Karpas-422 (cell line): Measurements from ENCODE around the gene CDH6. TPM values are rescaled to one million over a fixed set of nuclear protein-coding genes. Genes with fewer than 3 reads are reported as not detected.

Source experiments
- DNase-seq: peaks from one replicate; pipeline ENCODE4 v3.0.0-alpha.2; 2015
- H2AFZ ChIP-seq: fragments of 200-600 bp; sonication (generic); 2 replicates; pipeline ENCODE4 v1.6.1; 2014; ENCODE audit warnings: antibody characterized with exemption, low read length, mixed read lengths
- H3K27ac ChIP-seq: fragments of 200-600 bp; sonication (generic); 2 replicates; pipeline ENCODE4 v1.5.1; 2014; ENCODE audit warnings: mild to moderate bottlenecking, low read length, moderate library complexity
- H3K27me3 ChIP-seq: fragments of 200-600 bp; sonication (generic); 2 replicates; pipeline ENCODE4 v1.6.1; 2014; ENCODE audit warnings: low read length, mixed read lengths
- H3K36me3 ChIP-seq: fragments of 200-600 bp; sonication (generic); 2 replicates; pipeline ENCODE4 v1.6.1; 2014; ENCODE audit warnings: low read length, mixed read lengths; ENCODE audit not compliant: insufficient read depth
- H3K4me1 ChIP-seq: fragments of 200-600 bp; sonication (generic); 2 replicates; pipeline ENCODE4 v1.6.1; 2014; ENCODE audit warnings: mild to moderate bottlenecking, low read length, mixed read lengths
- H3K4me2 ChIP-seq: fragments of 200-600 bp; sonication (generic); 2 replicates; pipeline ENCODE4 v1.6.1; 2014; ENCODE audit warnings: low read length, low read depth, mild to moderate bottlenecking; ENCODE audit not compliant: poor library complexity, severe bottlenecking
- H3K4me3 ChIP-seq: fragments of 200-600 bp; sonication (generic); 2 replicates; pipeline ENCODE4 v1.5.1; 2014; ENCODE audit warnings: mild to moderate bottlenecking, antibody characterized with exemption, low read length, mixed read lengths
- H3K79me2 ChIP-seq: fragments of 200-600 bp; sonication (generic); 2 replicates; pipeline ENCODE4 v1.6.1; 2014; ENCODE audit warnings: mild to moderate bottlenecking, low read length, mixed read lengths
- H3K9ac ChIP-seq: fragments of 200-600 bp; sonication (generic); 2 replicates; pipeline ENCODE4 v1.6.0; 2014; ENCODE audit warnings: low read length
- H3K9me2 ChIP-seq: fragments of 200-600 bp; sonication (generic), shearing (Covaris generic); replicated peaks from 2 replicates; pipeline ENCODE4 v1.6.0; 2014; ENCODE audit warnings: mild to moderate bottlenecking, low read length, moderate library complexity; ENCODE audit not compliant: insufficient read depth
- H3K9me3 ChIP-seq: fragments of 300-700, 200-600 bp; sonication (generic); 2 replicates; pipeline ENCODE4 v1.6.1; 2014; ENCODE audit warnings: low read length, mixed read lengths
- H4K20me1 ChIP-seq: fragments of 200-600 bp; sonication (generic); 2 replicates; pipeline ENCODE4 v1.6.1; 2014; ENCODE audit warnings: mild to moderate bottlenecking, antibody characterized with exemption, low read length, low read depth; ENCODE audit not compliant: insufficient read depth
- total RNA-seq: library from RNA; depleted of rRNA; stranded (reverse); fragments of >200 nt; shearing (Covaris generic); gene quantifications from 2 replicates; pipeline ENCODE4 v1.2.3, GENCODE V29; 2014; ENCODE audit warnings: low replicate concordance

CDH6 gene
- total RNA-seq, 1 experiment from 2014 or later = not detected

- no peak for DNase-seq
- Histone ChIP-seq H4K20me1 (no peaks in the 10 kb centered on the region), H3K79me2 (no peaks in the 10 kb centered on the region), H2AFZ (no peak overlapping the region), H3K4me1 (no peaks in the 10 kb centered on the region), H3K9me3 (no peaks in the 10 kb centered on the region), H3K36me3 (no peaks in the 10 kb centered on the region), H3K9me2 (no peaks in the 10 kb centered on the region), H3K4me2 (no peak overlapping the region), H3K27me3 (no peaks in the 10 kb centered on the region), H3K4me3 (no peak overlapping the region), H3K27ac (no peak overlapping the region), H3K9ac (no peak overlapping the region)
Observed at GRCh38 chr5:31285025-31285424, 91.5 kb downstream of the CDH6 start.

- H4K20me1 ChIP-seq = no peaks in the 10 kb centered on the region
- H3K27ac ChIP-seq = no peak overlapping the region
- no peaks in the 10 kb centered on the region for H3K4me1 ChIP-seq
- H3K79me2 ChIP-seq = no peaks in the 10 kb centered on the region
- H3K9me3 ChIP-seq = no peaks in the 10 kb centered on the region
- H3K36me3 ChIP-seq = no peaks in the 10 kb centered on the region
- no peak overlapping the region for H3K4me2 ChIP-seq
- no peaks in the 10 kb centered on the region for H3K9me2 ChIP-seq
- no peak overlapping the region for H3K4me3 ChIP-seq
- H3K9ac ChIP-seq = no peak overlapping the region
- DNase-seq = no peak
- H3K27me3 ChIP-seq = no peaks in the 10 kb centered on the region
- H2AFZ ChIP-seq = no peak overlapping the region
Observed at GRCh38 chr5:31287985-31288384, 94.5 kb downstream of the CDH6 start.

DNA sequence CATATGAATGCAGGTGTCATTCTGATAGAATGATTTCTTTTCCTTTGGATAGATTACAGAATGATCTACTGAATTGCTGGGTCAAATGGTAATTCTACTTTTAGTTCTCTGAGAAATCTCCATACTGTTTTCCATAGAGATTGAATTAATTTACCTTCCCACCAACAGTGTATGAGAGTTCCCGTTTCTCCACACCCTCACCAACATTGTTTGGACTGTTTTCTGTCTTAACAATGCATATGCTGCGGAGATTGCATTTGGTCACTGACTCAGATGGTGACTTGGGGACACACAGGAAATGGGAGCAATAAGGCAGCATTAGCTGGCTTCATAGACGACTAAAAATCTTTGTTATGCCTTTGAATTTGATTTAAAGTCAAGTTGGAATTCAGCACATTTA is 95.9 kb downstream of the CDH6 start:
- DNase-seq = no peak
- H3K4me3 ChIP-seq = no peak overlapping the region
- no peak overlapping the region for H3K9ac ChIP-seq
- H3K27ac ChIP-seq = no peak overlapping the region
- H2AFZ ChIP-seq = no peak overlapping the region
- no peaks in the 10 kb centered on the region for H3K79me2 ChIP-seq
- H4K20me1 ChIP-seq = no peaks in the 10 kb centered on the region
- no peaks in the 10 kb centered on the region for H3K4me1 ChIP-seq
- H3K9me2 ChIP-seq = no peaks in the 10 kb centered on the region
- H3K27me3 ChIP-seq = no peaks in the 10 kb centered on the region
- H3K9me3 ChIP-seq = no peaks in the 10 kb centered on the region
- no peaks in the 10 kb centered on the region for H3K36me3 ChIP-seq
- H3K4me2 ChIP-seq = no peak overlapping the region

GRCh38 chr5:31291323-31291854 is 97.9 kb downstream of the CDH6 start:
- Histone ChIP-seq H3K9me3 (no peaks in the 10 kb centered on the region), H3K27me3 (no peaks in the 10 kb centered on the region), H3K79me2 (no peaks in the 10 kb centered on the region), H3K27ac (no peak overlapping the region), H4K20me1 (no peaks in the 10 kb centered on the region), H3K4me2 (no peak overlapping the region), H3K4me1 (no peaks in the 10 kb centered on the region), H3K36me3 (no peaks in the 10 kb centered on the region), H3K9ac (no peak overlapping the region), H3K9me2 (no peaks in the 10 kb centered on the region), H3K4me3 (no peak overlapping the region), H2AFZ (no peak overlapping the region)
- DNase-seq = no peak

DNA sequence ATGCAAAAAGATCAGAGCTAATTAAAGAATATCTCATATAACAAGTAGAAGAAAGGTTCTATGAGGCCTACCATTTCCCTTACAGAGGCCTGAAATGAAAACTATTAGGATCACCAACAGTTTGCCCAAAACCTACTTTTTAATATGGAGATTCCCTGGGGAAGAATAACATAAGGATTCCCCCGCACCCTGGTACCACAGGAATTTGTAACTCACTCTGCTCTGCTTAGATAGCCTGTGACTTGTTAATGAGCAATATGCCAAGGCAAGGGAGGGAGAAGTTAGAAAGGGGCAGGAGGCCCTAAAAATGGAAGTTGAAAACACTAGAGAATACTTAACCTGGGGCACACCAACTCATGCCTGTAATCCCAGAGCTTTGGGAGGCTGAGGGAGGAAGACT is 107.0 kb downstream of the CDH6 start:
- H3K79me2 ChIP-seq = no peaks in the 10 kb centered on the region
- no peak overlapping the region for H3K27ac ChIP-seq
- DNase-seq = no peak
- no peak overlapping the region for H2AFZ ChIP-seq
- no peaks in the 10 kb centered on the region for H3K36me3 ChIP-seq
- no peak overlapping the region for H3K4me3 ChIP-seq
- H4K20me1 ChIP-seq = no peaks in the 10 kb centered on the region
- H3K9me3 ChIP-seq = no peaks in the 10 kb centered on the region
- no peak overlapping the region for H3K4me2 ChIP-seq
- H3K9ac ChIP-seq = no peak overlapping the region
- no peaks in the 10 kb centered on the region for H3K4me1 ChIP-seq
- no peaks in the 10 kb centered on the region for H3K9me2 ChIP-seq
- no peaks in the 10 kb centered on the region for H3K27me3 ChIP-seq

- Histone ChIP-seq H3K9me2 (no peaks in the 10 kb centered on the region), H3K9me3 (no peaks in the 10 kb centered on the region), H4K20me1 (no peaks in the 10 kb centered on the region), H3K27ac (no peak overlapping the region), H3K4me2 (no peak overlapping the region), H2AFZ (no peak overlapping the region), H3K79me2 (no peaks in the 10 kb centered on the region), H3K4me1 (no peaks in the 10 kb centered on the region), H3K9ac (no peak overlapping the region), H3K27me3 (no peaks in the 10 kb centered on the region), H3K4me3 (no peak overlapping the region), H3K36me3 (no peaks in the 10 kb centered on the region)
- no peak for DNase-seq
Observed at GRCh38 chr5:31301833-31302232, 108.3 kb downstream of the CDH6 start.

GRCh38 chr5:31303688-31304087 is 110.2 kb downstream of the CDH6 start:
- Histone ChIP-seq H4K20me1 (no peaks in the 10 kb centered on the region), H3K4me3 (no peak overlapping the region), H3K9me3 (no peaks in the 10 kb centered on the region), H3K9ac (no peak overlapping the region), H2AFZ (no peak overlapping the region), H3K4me2 (no peak overlapping the region), H3K9me2 (no peaks in the 10 kb centered on the region), H3K4me1 (no peaks in the 10 kb centered on the region), H3K27ac (no peak overlapping the region), H3K36me3 (no peaks in the 10 kb centered on the region), H3K27me3 (no peaks in the 10 kb centered on the region), H3K79me2 (no peaks in the 10 kb centered on the region)
- DNase-seq = no peak

GRCh38 chr5:31317665-31318064 is 124.2 kb downstream of the CDH6 start:
- Histone ChIP-seq H3K4me2 (no peak overlapping the region), H3K4me1 (no peaks in the 10 kb centered on the region), H3K9me3 (no peaks in the 10 kb centered on the region), H2AFZ (no peak overlapping the region), H3K27me3 (no peaks in the 10 kb centered on the region), H3K79me2 (no peaks in the 10 kb centered on the region), H3K9me2 (no peaks in the 10 kb centered on the region), H3K36me3 (no peaks in the 10 kb centered on the region), H3K4me3 (no peak overlapping the region), H3K9ac (no peak overlapping the region), H4K20me1 (no peaks in the 10 kb centered on the region), H3K27ac (no peak overlapping the region)
- no peak for DNase-seq

DNA sequence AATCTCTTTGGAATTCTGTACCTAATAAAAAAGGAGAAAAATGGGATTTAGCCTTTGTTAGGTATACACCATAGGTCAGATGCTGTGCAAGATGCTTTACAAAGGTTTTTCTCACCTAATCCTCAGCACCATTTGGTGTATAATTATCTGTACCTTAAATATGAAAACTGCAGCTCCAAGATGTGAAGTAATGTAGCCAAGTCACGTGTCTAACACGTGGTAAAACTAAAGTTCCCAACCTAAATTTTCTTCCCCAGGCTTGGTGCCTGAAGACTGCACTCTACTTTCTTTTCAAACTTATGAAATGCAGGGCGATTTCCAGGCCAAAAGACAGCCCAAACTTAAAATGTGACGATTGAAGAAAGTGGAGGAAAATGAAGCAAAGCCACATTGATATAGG is 125.8 kb downstream of the CDH6 start:
- Histone ChIP-seq H3K27me3 (no peaks in the 10 kb centered on the region), H3K27ac (no peak overlapping the region), H2AFZ (no peak overlapping the region)

More for the DNA sequence above, 125.8 kb downstream of the CDH6 start:
- Histone ChIP-seq H3K4me2 (no peak overlapping the region), H3K9me2 (no peaks in the 10 kb centered on the region), H3K4me1 (no peaks in the 10 kb centered on the region), H3K36me3 (no peaks in the 10 kb centered on the region), H3K9ac (no peak overlapping the region), H3K4me3 (no peak overlapping the region), H3K79me2 (no peaks in the 10 kb centered on the region), H4K20me1 (no peaks in the 10 kb centered on the region), H3K9me3 (no peaks in the 10 kb centered on the region)
- no peak for DNase-seq
